Peyer's patch (tissue), 4 donors: ENCODE data around the gene ASCC2. TPM values are rescaled to one million over a fixed set of nuclear protein-coding genes. Genes with fewer than 3 reads are reported as not detected.
A peak's percentile ranks its signal among the peaks of the same experiment; 100 is the strongest.

Experiments used
- DNase-seq, 3 donors: peaks; one replicate each; pipeline ENCODE4 v3.0.0-alpha.2; 2017 to 2019
- H3K27ac ChIP-seq, 4 donors: fragments of 200-600 bp; sonication (generic); one replicate each; pipeline ENCODE4 v1.5.1; 2016 to 2019
- H3K27me3 ChIP-seq, 2 donors: fragments of 200-600 bp; sonication (generic); one replicate each; pipeline ENCODE4 v1.5.1; 2019
- H3K36me3 ChIP-seq, 3 donors: fragments of 200-600 bp; sonication (generic); one replicate each; pipeline ENCODE4 v1.5.1; 2016 to 2019
- H3K4me1 ChIP-seq, 4 donors: fragments of 200-600 bp; sonication (generic); one replicate each; pipeline ENCODE4 v1.5.1; 2016 to 2019
- H3K4me3 ChIP-seq, 4 donors: fragments of 200-600 bp; sonication (generic); 1 replicate in 3 of 4; 2 replicates in 1 of 4; pipeline ENCODE4 v1.5.1; 2016 to 2019; ENCODE audit warnings: mild to moderate bottlenecking in 1 of 4
- H3K9me3 ChIP-seq, 4 donors: fragments of 200-600 bp; sonication (generic); one replicate each; pipeline ENCODE4 v1.5.1; 2016 to 2019; ENCODE audit warnings: mild to moderate bottlenecking in 1 of 4
- POLR2A ChIP-seq, 2 donors: fragments of 450-650 bp; IDR thresholded peaks; one replicate each; pipeline ENCODE4 v1.5.1; 2017; ENCODE audit warnings: antibody characterized with exemption in 2 of 2, mild to moderate bottlenecking in 2 of 2, moderate library complexity in 2 of 2
- total RNA-seq, 4 donors: library from RNA; depleted of rRNA; stranded (reverse); fragments of >200 nt; gene quantifications; one replicate each; pipeline ENCODE4 v1.1.0, GENCODE V29; 2016
- TF ChIP-seq, protein P1 (sequence below), 6 experiments: fragments of 450-650 bp in 4 of 6; fragments of 200-600 bp in 2 of 6; sonication (generic) in 1 of 6; IDR thresholded peaks; one replicate each; pipeline ENCODE4 v1.5.1; 2017 to 2019; ENCODE audit warnings: antibody characterized with exemption in 6 of 6, mild to moderate bottlenecking in 3 of 6, moderate library complexity in 1 of 6

ASCC2 gene
- total RNA-seq, 4 donors from 2014 or later: 47.5 to 91.6 (median 78.4) TPM

- TF ChIP-seq, protein P1, sequence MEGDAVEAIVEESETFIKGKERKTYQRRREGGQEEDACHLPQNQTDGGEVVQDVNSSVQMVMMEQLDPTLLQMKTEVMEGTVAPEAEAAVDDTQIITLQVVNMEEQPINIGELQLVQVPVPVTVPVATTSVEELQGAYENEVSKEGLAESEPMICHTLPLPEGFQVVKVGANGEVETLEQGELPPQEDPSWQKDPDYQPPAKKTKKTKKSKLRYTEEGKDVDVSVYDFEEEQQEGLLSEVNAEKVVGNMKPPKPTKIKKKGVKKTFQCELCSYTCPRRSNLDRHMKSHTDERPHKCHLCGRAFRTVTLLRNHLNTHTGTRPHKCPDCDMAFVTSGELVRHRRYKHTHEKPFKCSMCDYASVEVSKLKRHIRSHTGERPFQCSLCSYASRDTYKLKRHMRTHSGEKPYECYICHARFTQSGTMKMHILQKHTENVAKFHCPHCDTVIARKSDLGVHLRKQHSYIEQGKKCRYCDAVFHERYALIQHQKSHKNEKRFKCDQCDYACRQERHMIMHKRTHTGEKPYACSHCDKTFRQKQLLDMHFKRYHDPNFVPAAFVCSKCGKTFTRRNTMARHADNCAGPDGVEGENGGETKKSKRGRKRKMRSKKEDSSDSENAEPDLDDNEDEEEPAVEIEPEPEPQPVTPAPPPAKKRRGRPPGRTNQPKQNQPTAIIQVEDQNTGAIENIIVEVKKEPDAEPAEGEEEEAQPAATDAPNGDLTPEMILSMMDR (IDR thresholded peaks at IDR 0.05): no peak
- TF ChIP-seq POLR2A (IDR thresholded peaks at IDR 0.05): no peak
- Histone ChIP-seq H3K9me3 (no peaks in the 10 kb centered on the region), H3K36me3 (peaks cover 0 to 94% (median 0%) of the 10 kb centered on the region in 3 donors), H3K27me3 (no peaks in the 10 kb centered on the region), H3K4me3 (no peak overlapping the region), H3K27ac (no peak overlapping the region), H3K4me1 (peaks cover 0 to 13% (median 7%) of the 10 kb centered on the region in 4 donors)
- no peak for DNase-seq
Observed at GRCh38 chr22:29801796-29802195, 36.3 kb downstream of the ASCC2 start.

GRCh38 chr22:29801153-29801552 lies 36.9 kb downstream of the ASCC2 start:
- H3K27ac ChIP-seq: no peak overlapping the region
- no peak for DNase-seq
- peaks cover 0 to 94% (median 0%) of the 10 kb centered on the region in 3 donors for H3K36me3 ChIP-seq
- peaks cover 0 to 13% (median 7%) of the 10 kb centered on the region in 4 donors for H3K4me1 ChIP-seq
- H3K27me3 ChIP-seq: no peaks in the 10 kb centered on the region
- no peak overlapping the region for H3K4me3 ChIP-seq
- TF ChIP-seq, protein P1 (IDR thresholded peaks at IDR 0.05): no peak
- TF ChIP-seq POLR2A (IDR thresholded peaks at IDR 0.05): no peak
- H3K9me3 ChIP-seq: no peaks in the 10 kb centered on the region

DNA sequence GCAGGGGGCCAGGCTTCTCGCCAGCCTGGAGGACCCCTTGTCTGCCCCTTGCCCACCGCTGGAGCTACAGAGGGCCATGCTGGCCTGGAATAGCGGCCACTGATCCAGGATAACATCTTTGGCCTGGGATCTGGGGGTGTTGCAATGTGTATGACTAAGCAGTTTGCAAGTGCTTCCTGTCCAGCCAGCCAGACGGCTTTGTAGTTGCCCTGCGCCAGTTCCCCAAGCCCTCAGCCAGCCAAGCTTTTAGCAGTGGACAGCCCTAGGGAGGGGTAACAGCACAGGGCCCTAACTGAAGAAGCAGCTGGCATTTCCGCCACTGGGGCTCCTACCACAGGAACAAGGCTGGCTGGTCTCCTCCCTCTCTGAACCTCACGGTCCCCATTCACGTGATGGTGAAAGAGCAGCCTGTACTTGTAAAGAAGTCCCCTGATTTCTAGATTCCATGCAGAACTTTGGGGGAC lies 38.8 kb downstream of the ASCC2 start:
- DNase-seq: peak in 2 of 3 donors; percentile 35 to 82
- Histone ChIP-seq H3K4me1 (peaks cover 0 to 13% (median 7%) of the 10 kb centered on the region in 4 donors), H3K4me3 (no peak overlapping the region)

GRCh38 chr22:29798801-29799200 lies 39.3 kb downstream of the ASCC2 start:
- no peak overlapping the region for H3K4me3 ChIP-seq
- no peak for DNase-seq
- TF ChIP-seq, protein P1 (IDR thresholded peaks at IDR 0.05): no peak
- no peak for TF ChIP-seq POLR2A (IDR thresholded peaks at IDR 0.05)
- H3K27me3 ChIP-seq: no peaks in the 10 kb centered on the region
- H3K9me3 ChIP-seq: no peaks in the 10 kb centered on the region
- peaks cover 0 to 13% (median 7%) of the 10 kb centered on the region in 4 donors for H3K4me1 ChIP-seq
- peak overlapping the region; percentile 27 to 72 (median 48) for H3K27ac ChIP-seq
- peaks cover 0 to 93% (median 0%) of the 10 kb centered on the region in 3 donors for H3K36me3 ChIP-seq

More for the DNA sequence above, 38.8 kb downstream of the ASCC2 start:
- no peaks in the 10 kb centered on the region for H3K27me3 ChIP-seq
- peaks cover 0 to 93% (median 0%) of the 10 kb centered on the region in 3 donors for H3K36me3 ChIP-seq
- H3K9me3 ChIP-seq: no peaks in the 10 kb centered on the region
- H3K27ac ChIP-seq: peak overlapping the region; percentile 35 to 72 (median 48)
- TF ChIP-seq, protein P1 (IDR thresholded peaks at IDR 0.05): peak in 1 of 6 experiments; percentile 9
- no peak for TF ChIP-seq POLR2A (IDR thresholded peaks at IDR 0.05)

DNA sequence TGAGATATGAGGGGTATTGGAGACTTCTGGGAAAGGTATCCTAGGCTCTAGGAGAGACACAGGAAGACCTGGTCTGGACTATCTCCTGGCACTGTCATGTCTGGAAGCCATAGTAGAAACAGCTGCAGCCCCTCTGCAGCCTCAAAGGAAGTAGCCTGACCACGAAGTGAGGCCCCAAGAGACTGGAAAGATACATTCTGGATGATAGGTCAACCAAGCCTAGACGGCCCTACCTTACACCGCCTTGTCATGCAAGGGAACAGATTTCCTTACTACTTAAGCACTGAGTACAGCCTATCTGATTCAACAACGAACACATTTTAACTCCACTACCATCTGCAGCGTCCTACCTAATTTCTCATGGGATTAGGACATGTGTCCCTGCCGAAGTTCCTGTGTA lies 39.8 kb downstream of the ASCC2 start:
- peaks cover 0 to 93% (median 0%) of the 10 kb centered on the region in 3 donors for H3K36me3 ChIP-seq

More for the DNA sequence above, 39.8 kb downstream of the ASCC2 start:
- no peaks in the 10 kb centered on the region for H3K27me3 ChIP-seq
- no peak overlapping the region for H3K4me3 ChIP-seq
- DNase-seq: no peak
- peaks cover 0 to 13% (median 7%) of the 10 kb centered on the region in 4 donors for H3K4me1 ChIP-seq
- no peak for TF ChIP-seq POLR2A (IDR thresholded peaks at IDR 0.05)
- TF ChIP-seq, protein P1 (IDR thresholded peaks at IDR 0.05): no peak
- H3K27ac ChIP-seq: peak overlapping the region in 3 of 4 donors; percentile 27 to 72 (median 39)
- H3K9me3 ChIP-seq: no peaks in the 10 kb centered on the region
